Fibroblast of skin of back (primary cell): Measurements from ENCODE around the gene LAMA4.
A peak's percentile ranks its signal among the peaks of the same experiment; 100 is the strongest.
"Not testable (repeated sequence)": the region's sequence is repeated elsewhere in the genome, so short reads cannot be mapped to it uniquely, and the experiment has no call there.

Source experiments
- DNase-seq: peaks from one replicate; pipeline ENCODE4 v3.0.0-alpha.2; 2013

Gene LAMA4

DNA sequence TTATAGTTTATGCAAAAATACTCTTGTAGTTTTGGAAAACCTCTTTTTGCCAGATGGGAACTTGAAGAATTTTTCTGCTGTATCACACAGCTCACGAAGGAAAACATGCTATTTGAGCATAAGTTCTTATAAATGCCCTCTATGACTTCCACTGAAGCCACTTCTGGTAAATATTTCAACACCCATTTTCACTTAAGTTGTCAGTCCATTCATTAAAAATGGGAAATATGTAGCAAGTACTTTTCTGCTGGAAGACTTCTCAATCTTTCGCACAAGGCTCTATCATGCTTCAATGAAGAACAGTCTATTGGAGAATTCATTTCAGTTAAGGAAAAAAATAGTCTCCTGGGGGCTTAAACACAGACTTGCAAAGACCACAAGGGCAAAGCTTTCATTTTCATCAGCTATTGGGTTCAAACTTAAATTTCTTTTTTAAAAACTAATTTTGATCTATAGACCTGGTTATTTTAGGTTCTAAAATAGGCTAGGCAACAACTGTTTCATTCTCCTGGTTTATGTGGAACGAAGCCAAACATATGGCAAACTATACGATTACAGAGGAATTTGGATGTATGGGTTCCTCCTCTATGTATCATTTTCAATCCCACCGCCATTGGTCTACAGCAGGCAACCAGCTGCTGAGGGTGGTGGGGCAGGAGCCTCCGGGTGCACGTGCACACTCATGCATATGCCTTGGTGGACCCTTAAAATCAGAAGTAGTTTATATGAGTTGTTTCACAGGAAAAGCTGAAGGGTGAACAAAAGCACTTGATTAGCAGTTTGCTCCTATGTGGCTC lies 38.7 kb downstream of the LAMA4 start:
- DNase-seq: peak; percentile 42

DNA sequence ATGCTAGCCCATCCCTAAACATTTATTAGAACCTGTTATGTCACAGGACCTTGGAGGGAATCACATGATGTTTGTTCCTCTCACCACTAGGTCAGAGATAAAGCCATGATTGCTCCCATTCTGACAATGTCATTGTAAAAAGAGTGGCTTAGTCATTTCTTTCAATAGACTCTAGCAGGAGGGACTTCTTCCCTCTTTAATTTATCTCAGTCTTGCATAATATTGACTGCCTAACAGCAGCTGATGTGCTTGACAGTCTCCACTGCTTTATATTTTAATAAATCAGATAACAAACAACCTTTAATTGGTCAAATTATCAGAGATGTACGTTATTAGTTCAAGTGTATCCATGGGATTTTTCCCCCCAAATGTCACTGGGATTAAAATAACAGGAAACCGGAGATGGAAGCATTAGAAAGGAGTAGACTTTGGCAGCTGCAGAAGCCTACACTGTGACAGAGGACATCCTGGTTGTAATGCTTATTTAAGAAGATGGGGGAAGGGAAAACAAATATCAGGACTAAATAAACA lies 39.6 kb downstream of the LAMA4 start:
- no peak for DNase-seq

DNA sequence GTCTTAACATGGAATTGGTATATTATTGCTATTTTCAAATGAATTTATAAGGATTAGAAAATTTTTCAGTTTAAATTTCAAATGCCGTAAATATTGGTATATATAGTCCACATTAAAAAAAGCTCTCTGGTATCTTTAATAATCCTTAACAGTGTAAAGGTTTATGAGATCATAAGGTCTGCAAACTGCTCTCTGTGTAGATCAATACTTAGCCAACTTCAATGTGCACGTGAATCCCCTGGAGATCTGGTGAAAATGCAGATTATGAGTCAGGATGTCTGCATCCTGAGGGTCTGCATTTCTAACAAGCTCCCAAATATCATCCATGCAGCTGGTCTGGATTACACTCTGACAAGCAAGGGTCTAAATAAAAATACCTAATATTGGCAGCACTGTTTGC lies 43.5 kb downstream of the LAMA4 start:
- no peak for DNase-seq

DNA sequence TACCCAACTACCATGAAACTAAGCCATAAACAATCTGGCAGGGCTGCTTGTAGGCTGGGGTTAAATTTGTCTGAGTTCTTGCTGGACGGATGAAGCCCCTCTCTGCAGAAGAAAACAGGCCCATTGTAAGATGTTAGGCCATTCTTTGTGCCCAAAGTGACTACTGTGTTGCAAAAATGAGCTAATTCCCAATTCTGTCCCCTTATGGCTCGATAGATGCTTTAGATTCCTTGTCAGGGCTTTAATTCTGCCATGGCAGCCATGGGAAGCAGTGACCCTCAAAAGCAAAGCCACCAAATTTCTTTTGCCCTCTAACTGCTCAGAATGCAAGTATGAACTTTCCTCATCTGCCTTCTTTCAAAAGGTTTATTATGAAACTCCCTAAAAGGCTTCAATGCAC lies 45.2 kb downstream of the LAMA4 start:
- DNase-seq: no peak

DNA sequence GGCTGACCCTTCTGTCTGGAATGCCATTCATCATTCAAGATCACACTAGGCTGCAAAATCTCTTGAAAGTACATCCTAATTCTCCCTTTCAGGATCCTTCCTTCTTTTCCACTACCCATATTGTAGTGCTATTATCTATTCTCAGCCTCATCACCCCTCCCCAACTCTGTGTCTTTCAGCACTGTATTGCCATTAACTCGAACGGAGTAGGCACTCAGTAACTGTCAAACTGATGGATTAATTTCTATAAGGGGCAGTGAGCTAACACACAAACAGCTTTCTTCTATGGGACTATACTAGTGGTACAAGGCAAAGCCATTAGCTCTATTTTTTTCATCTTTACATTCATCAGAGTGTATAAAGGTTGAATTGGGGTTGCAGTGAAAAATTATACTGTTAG lies 46.6 kb downstream of the LAMA4 start:
- DNase-seq: no peak

DNA sequence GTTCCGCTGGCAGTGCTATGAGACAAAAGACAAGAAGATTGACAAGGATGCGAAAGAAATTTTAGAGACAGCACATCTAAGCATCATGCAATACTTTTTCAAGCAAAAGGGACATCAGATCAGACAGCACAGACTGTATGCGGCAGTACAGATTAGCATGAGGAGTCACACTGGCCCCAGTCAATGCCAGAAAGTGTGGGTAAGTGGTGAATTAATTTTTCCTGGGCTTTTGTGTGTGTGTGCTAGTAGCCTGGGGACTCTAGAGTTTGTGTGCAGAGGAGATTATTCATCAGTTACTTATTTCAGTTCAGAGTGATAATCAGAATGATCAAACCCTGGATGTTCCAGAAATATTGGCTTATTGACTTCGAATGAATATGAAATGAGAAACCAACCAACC lies 47.2 kb downstream of the LAMA4 start:
- no peak for DNase-seq

DNA sequence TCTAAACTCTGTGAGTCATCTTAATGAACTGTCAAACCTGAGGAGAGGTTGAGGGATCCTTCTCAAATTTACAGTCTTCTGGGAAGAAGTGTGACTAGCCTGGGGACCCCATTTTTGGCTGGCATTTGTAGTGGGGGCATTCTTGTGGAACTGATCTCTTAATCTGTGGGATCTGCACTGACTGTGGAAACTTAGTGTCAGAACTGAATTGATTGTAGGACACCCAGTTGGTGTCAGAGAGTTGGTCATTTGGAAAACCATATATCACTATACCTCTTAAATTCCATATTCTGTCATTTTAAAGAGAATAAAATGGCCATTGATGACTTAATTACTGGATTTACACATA lies 48.3 kb downstream of the LAMA4 start:
- no peak for DNase-seq

DNA sequence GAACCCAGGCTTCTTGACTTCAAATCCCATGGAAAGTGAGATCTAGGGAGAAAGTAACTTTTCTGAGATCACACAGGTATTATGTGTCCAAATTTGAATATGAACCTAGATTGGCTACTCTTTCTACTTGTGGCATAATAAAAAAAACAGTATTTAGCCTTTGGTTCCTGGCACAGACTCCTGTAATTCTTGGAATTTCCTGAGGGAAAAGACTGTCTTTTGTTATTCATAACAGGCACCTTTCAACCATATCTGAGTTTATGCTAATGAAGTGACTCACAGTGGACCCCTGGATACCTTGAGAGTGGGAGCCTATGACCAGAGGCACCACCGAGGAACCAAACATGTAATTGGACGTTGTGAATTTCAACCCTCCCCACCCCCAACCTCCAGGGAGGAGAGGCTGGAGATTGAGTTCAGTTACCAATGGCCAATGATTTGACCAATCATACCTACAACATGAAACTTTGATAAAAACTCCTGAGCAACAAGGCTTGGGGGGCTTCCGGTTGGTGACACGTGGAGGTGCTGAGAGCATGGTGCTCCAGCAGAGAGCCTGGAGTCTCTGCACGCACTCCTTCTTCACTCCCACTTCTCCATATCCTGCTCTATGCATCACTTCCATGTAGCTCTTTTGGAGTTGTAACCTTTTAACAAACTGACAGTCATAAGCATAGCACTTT lies 48.8 kb downstream of the LAMA4 start:
- peak; percentile 56 for DNase-seq

DNA sequence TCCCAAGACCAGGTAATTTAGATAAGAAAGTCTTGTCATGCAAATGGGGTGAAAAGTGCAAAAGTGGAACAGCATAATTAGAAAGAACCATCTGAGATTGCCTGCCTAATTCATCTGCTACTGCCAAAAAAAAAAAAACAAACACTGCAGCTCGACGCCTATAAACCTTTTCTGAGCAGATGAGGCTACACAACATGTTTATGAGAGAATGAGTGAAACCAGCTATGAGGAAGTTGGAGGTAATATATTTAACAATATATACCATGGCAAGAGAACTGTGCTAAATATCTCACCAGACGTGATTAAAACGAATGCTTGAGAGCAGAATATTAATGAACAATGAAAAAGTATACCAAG lies 50.0 kb downstream of the LAMA4 start:
- no peak for DNase-seq

DNA sequence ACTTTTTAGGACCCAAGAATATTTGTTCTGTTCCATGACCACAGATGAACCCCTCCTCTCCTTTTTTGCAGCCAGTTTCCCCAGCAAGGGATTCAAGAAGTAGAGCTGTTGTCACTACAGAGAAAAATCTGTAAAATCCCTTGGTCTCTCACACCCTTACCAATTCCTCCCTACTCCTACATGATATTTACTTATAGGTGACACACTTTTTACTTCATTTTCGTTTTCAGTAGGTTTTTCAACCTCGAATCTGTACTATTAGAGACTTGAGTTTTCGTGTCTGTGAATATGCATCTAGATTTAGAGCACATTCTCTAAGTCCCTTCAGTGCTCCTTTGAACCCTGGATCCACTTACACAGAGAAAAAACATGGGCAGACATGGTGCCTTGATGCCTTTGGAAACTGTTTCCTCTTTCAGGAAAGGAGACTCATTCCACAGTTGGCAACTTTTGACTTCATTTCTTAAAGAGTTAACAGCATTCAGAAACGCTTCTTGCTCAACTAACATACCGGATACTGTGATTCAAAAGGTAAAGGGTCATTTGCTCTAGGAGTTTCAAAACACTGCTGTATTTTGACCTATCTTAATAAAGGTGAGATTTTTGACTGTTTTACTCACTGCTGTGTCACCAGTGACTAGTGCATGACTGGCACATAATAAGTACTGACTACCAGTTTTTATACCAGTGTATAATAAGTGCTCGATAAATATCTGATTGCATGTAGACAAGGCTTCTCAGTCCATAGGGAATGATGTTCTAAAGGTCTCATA lies 50.6 kb downstream of the LAMA4 start:
- peak; percentile 58 for DNase-seq

DNA sequence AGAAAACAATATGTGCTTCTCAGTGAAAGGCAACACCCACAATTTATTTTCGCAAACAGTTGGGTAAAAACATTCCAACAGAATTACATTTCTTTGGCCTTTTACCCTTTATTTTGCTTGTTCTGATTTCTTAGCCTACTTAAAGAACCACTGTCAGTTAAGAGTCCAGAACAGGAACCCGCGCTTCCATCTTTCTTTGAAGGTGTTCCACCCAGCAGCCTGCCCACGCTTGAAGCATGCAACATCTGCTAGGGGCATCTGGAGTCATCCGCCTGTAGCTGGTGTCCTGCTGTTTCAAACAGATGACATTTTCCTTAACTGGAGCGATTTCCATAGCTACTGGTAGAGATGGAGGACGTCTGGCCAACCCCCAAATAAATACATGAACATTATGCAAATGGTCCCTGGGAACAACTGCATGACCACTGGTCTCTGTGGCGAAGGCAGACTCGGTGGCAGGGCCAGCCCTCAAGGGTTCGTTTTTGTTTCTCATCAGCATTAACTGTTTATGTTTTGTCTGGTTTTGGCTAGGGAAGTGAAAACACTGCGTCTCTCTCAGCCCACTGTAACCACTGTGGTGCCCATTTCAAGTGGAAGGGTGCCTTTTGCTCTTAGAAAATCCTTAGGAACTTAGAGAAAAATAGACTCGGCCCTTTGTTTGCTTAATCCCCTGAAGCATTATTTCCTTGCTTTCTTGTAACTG lies 51.6 kb downstream of the LAMA4 start:
- DNase-seq: no peak

DNA sequence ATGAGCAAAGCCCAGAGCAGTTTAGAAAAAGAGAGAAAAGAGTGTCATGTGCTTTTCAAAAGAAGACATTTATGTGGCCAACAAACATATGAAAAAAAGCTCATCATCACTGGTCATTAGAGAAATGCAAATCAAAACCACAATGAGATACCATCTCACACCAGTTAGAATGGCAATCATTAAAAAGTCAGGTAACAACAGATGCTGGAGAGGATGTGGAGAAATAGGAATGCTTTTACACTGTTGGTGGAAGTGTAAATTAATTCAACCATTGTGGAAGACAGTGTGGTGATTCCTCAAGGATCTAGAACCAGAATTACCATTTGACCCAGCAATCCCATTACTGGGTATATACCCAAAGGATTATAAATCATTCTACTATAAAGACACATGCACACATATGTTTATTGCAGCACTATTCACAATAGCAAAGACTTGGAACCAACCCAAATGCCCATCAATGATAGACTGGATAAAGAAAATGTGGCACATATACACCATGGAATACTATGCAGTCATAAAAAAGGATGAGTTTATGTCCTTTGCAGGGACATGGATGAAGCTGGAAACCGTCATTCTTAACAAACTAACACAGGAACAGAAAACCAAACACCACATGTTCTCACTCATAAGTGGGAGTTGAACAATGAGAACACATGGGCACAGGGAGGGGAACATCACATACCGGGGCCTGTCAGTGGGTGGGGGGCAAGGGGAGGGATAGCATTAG lies 54.0 kb downstream of the LAMA4 start:
- not testable (repeated sequence) for DNase-seq

DNA sequence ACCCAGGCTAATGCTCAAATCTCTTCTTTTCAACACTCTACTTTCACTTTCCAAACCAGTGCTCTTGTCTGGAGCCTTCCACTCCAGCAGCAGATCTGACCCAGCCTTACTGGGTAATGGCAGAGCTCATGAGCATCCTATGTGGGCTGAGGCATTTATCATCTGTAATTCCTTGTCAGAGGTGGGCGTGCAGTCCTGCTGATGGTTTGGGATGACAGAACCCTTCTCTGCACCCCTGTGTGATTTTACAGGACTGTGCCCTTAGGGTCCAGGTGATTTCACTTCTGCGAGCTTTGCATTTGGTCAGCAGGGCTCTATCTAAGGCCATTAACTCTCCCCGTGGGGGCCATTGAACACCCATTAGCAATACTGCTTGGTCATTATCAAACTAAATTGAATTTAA lies 55.4 kb downstream of the LAMA4 start:
- no peak for DNase-seq

DNA sequence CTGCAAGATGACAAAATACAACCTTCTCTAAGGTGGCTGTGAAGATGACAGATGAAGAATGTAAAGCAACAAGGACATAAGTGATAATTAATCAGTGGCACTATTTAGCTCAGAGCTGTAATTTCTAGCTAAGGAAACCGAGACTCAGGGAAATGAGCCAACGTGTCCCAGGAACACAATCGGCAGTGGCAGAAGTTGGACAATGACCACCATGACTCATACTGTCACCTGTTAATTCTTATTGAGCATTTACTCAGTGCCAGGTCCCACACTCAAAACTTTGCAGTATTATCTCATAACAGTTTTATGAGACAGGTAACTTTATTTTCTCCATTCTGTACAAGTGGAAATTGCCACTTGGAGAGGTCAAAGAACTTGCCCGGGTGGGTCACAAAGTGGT lies 55.8 kb downstream of the LAMA4 start:
- DNase-seq: no peak

DNA sequence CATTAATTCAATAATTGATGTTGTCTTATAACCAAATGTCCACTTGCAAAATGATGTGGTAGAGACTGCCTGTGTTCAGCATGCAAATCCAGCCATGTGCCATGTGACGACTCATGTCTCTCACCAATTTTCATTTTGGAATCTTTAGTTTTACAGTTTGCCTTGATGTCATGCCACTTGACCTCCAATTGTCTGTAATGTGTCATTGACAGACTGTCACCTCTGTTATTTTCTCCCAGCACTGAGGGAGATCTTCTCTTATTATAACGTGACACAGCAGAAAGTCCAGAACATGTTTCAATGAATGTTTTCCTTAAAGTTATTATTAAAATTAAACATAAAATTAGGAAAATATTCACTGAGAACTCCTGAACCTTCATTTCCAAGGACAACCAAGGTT lies 56.7 kb downstream of the LAMA4 start:
- no peak for DNase-seq

DNA sequence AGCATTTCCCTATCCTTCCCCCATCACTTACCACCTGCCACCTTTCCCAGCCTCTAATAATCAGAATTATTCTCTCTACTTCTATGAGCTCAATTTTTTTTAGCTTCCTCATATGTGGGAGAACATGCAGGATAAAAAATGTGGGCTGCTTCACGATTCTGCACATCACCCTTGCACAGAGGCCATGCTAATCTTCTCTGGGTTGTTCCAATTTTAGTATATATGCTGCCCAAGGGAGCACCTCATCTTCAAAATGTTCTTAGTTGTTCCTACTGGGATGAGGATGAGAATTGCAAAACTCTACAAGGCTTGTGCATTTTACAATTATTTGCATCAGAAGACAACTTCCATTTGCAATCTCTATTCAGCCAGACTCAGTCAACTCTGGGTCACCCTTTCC lies 58.1 kb downstream of the LAMA4 start:
- no peak for DNase-seq

DNA sequence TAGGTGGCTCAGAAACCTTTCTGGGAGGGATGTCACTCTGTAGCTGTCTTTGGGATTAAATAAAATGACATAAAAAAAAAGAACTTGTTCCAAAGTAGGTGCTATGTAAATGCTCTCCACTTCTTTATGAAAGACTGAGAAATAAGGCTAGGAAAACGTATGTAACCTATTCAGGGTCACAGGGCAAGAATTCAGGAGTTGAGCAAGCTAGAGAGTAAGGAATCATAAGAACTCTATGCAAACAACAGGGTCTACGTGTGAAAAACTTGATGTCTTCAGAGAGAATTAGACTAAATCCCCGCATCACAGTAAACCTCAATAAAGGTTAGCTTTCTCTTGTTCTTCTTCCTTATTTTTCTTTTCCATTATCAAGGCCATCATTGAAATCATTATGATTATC lies 59.2 kb downstream of the LAMA4 start:
- no peak for DNase-seq

DNA sequence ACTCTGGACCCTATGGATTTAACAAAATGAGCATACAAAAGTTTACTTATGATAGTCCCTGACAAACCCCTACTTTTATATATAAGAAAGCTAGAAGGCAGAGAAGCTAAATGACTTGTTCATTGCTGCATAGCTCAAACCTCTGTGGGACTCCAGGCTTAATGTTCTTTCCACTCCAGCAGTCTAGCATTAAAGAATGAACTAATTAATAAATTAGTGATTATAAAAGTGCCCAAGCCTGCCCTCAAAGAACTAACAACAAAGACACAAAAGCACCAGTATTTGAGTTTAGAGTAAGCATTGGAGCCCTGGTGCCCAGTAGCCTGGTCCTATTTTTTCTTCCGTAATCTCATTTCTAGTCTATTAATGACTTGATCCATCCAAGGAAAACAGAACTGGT lies 59.9 kb downstream of the LAMA4 start:
- no peak for DNase-seq

DNA sequence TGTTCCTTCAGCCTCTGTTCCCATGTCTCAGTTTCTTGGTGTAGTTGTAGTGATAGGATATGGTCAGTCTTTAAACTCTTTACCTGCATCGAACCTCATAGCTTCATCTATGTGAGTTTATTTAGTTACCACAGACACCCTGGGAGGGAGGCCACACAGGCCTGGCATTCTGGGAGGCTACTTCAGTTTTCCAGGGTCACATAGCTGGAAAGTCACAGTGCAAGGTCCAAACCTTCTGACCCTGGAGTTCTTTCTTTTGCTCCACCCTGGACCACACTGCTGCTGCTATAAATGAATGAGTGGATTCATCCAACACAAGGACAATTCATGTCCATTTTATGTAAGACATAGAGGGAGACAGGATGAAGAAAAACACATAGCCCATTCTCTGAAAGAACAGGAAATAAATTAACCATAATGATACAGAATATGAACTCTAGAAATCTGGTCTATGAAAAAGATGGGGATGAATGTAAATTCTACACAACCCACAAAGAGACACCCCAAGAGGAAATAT lies 60.8 kb downstream of the LAMA4 start:
- no peak for DNase-seq

DNA sequence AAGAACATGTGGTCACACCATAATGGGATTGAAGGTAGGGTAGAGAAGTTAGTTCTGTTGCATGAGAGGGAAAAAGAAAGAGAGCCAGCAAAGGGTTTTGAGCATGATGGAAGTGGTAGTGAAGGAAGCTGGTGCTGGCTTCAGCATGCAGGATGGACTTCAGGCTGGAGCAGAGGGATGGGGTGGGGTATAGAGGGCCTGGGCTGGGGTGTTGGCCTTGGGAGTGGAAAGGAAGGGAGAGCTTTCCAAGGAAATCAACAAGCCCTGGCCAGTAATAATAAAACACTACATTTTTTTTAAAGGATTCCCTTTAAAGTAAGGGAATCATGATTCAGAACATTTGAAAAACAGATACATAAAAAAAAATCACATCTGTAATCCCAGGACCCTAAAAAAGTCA lies 61.2 kb downstream of the LAMA4 start:
- no peak for DNase-seq

DNA sequence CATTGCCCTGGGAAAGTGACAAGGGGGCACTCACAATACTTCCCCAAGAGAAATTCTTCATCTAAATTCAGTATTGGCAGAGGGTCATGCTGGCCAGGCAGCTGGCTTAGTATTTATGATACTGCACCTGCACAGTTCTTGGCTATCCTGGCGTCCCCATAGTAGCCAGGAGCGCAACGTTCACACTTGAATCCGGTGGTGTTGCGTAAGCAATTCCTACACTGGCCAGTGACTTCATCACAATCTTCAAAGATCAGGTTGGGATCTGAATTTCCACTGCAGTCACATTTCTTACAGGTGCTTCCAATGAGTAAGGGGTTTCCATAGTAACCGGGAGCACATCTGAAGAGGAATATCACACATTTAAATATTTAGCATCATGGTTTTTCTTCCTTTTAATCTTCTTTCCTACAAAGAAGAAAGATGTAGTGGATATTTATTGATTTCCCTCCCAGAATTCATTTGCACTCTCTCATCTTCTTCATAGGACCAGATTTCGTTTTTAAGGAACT lies 62.8 kb downstream of the LAMA4 start:
- DNase-seq: no peak

DNA sequence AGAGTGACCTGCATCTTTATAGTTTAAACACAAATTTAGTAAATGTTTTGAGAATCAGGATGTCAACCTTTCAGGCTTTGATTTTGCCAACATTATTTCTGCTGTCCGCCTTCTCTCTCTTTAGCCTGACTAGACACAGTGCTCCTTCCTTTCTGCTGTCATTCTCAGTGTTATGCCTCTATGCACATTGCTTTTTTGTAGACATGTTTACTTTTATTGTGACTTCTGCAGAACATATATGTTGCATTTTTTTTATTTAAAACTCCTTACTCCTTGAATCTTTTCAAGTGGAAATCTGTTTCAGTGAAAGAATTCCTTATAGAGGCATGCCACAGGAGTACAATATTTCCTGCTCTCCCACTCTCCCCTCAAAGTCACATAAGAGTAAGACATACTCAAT lies 64.2 kb downstream of the LAMA4 start:
- no peak for DNase-seq
